Mesenchymal stem cell (in vitro differentiated cells and primary cell): ENCODE measurements around the gene CSF2RB.

Experiments used
- DNase-seq: peaks from one replicate; pipeline ENCODE4 v3.0.0-alpha.2; 2013
- H2AFZ ChIP-seq: one replicate; pipeline ENCODE4 v1.6.1; 2013; ENCODE audit warnings: low read depth, mild to moderate bottlenecking, control low read depth, inconsistent platforms, low read length, moderate library complexity
- H2AK5ac ChIP-seq: 2 replicates; pipeline ENCODE4 v1.6.1; 2013; ENCODE audit warnings: low read length, moderate library complexity, mild to moderate bottlenecking, inconsistent platforms; ENCODE audit not compliant: severe bottlenecking
- H2BK120ac ChIP-seq: one replicate; pipeline ENCODE4 v1.6.1; 2013; ENCODE audit warnings: low read depth, mild to moderate bottlenecking, inconsistent platforms, low read length, moderate library complexity
- H2BK12ac ChIP-seq, 2 experiments: one replicate each; pipeline ENCODE4 v1.6.1; 2013; ENCODE audit warnings: inconsistent platforms in 2 of 2, low read length in 2 of 2, mild to moderate bottlenecking in 2 of 2, moderate library complexity in 2 of 2, control low read depth in 1 of 2
- H2BK15ac ChIP-seq: one replicate; pipeline ENCODE4 v1.6.1; 2013; ENCODE audit warnings: mild to moderate bottlenecking, low read depth, inconsistent platforms; ENCODE audit not compliant: poor library complexity, severe bottlenecking
- H2BK5ac ChIP-seq: 2 replicates; pipeline ENCODE4 v1.6.1; 2013; ENCODE audit warnings: low read depth, mild to moderate bottlenecking, low read length, control low read depth, inconsistent platforms; ENCODE audit not compliant: poor library complexity, severe bottlenecking
- H3K14ac ChIP-seq, 2 experiments: one replicate each; pipeline ENCODE4 v1.6.1; 2013; ENCODE audit warnings: inconsistent platforms in 2 of 2, low read length in 2 of 2, control low read depth in 1 of 2, mild to moderate bottlenecking in 1 of 2, moderate library complexity in 1 of 2
- H3K18ac ChIP-seq, 2 experiments: one replicate each; pipeline ENCODE4 v1.6.1; 2013; ENCODE audit warnings: inconsistent platforms in 2 of 2, low read length in 2 of 2, control low read depth in 1 of 2, low read depth in 1 of 2, mild to moderate bottlenecking in 1 of 2
- H3K23ac ChIP-seq, 2 experiments: one replicate each; pipeline ENCODE4 v1.6.1; 2013; ENCODE audit warnings: inconsistent platforms in 2 of 2, low read length in 2 of 2, mild to moderate bottlenecking in 2 of 2, moderate library complexity in 2 of 2, control low read depth in 1 of 2
- H3K27ac ChIP-seq: 2 replicates; pipeline ENCODE4 v1.5.1; 2013; ENCODE audit warnings: mild to moderate bottlenecking, moderate library complexity, low read length, control low read depth, inconsistent platforms; ENCODE audit not compliant: poor library complexity, severe bottlenecking
- H3K27me3 ChIP-seq, 2 experiments: 2 replicates each; pipeline versions ENCODE4 v1.6.1 to v1.7.0; 2013; ENCODE audit warnings: low read length in 2 of 2, mild to moderate bottlenecking in 2 of 2, moderate library complexity in 2 of 2, control low read depth in 1 of 2, inconsistent platforms in 1 of 2; ENCODE audit not compliant: control insufficient read depth in 1 of 2, insufficient read depth in 1 of 2
- H3K36me3 ChIP-seq, 2 experiments: 2 replicates each; pipeline versions ENCODE4 v1.6.1 to v1.7.0; 2013; ENCODE audit warnings: low read length in 2 of 2, control low read depth in 1 of 2, inconsistent platforms in 1 of 2, low read depth in 1 of 2, mild to moderate bottlenecking in 1 of 2; ENCODE audit not compliant: insufficient read depth in 2 of 2, control insufficient read depth in 1 of 2
- H3K4ac ChIP-seq, 2 experiments: one replicate each; pipeline ENCODE4 v1.6.1; 2013; ENCODE audit warnings: inconsistent platforms in 2 of 2, low read length in 2 of 2, mild to moderate bottlenecking in 2 of 2, moderate library complexity in 2 of 2, control low read depth in 1 of 2, low read depth in 1 of 2
- H3K4me1 ChIP-seq: 2 replicates; pipeline ENCODE4 v1.6.1; 2013; ENCODE audit warnings: low read depth, low read length, control low read depth; ENCODE audit not compliant: control insufficient read depth, insufficient read depth
- H3K4me2 ChIP-seq: 2 replicates; pipeline ENCODE4 v1.6.1; 2013; ENCODE audit warnings: low read length, mild to moderate bottlenecking, inconsistent platforms; ENCODE audit not compliant: poor library complexity, severe bottlenecking
- H3K4me3 ChIP-seq, 2 experiments: 2 replicates each; pipeline versions ENCODE4 v1.5.1 to v1.7.0; 2013; ENCODE audit warnings: low read length in 2 of 2, mild to moderate bottlenecking in 2 of 2, control low read depth in 1 of 2, low read depth in 1 of 2; ENCODE audit not compliant: insufficient read depth in 1 of 2
- H3K79me1 ChIP-seq: replicated peaks from 2 replicates; pipeline ENCODE4 v1.6.1; 2013; ENCODE audit warnings: mild to moderate bottlenecking, control low read depth, low read length, inconsistent platforms; ENCODE audit not compliant: poor library complexity, severe bottlenecking
- H3K9ac ChIP-seq: 2 replicates; pipeline ENCODE4 v1.7.0; 2013; ENCODE audit warnings: mild to moderate bottlenecking, low read length, moderate library complexity
- H3K9me3 ChIP-seq: 2 replicates; pipeline ENCODE4 v1.7.0; 2013; ENCODE audit warnings: mild to moderate bottlenecking, low read length; ENCODE audit not compliant: control insufficient read depth
- H4K8ac ChIP-seq: one replicate; pipeline ENCODE4 v1.6.1; 2013; ENCODE audit warnings: inconsistent platforms, mild to moderate bottlenecking, low read length, moderate library complexity
- H4K91ac ChIP-seq: one replicate; pipeline ENCODE4 v1.6.1; 2013; ENCODE audit warnings: mild to moderate bottlenecking, low read length, inconsistent platforms
- WGBS: methylation state at CpG from one replicate; pipeline ENCODE4 v1.1.7; 2013; ENCODE audit warnings: mixed read lengths; 5-methylcytosine and 5-hydroxymethylcytosine counted together

The CSF2RB gene

GRCh38 chr22:36921309-36922104, 8.1 kb downstream of the CSF2RB start:
- H2BK120ac ChIP-seq: no peak overlapping the region
- no peak overlapping the region for H3K4me3 ChIP-seq
- no peak for DNase-seq
- H3K18ac ChIP-seq: no peak overlapping the region
- H3K9me3 ChIP-seq: peaks cover 7% of the 10 kb centered on the region
- H3K4me1 ChIP-seq: peaks cover 6% of the 10 kb centered on the region
- 79% methylated on average over 13 of the region's 15 CpGs for WGBS
- H3K4ac ChIP-seq: no peak overlapping the region
- peaks cover 40 to 71% of the 10 kb centered on the region in 2 experiments for H3K27me3 ChIP-seq
- H3K79me1 ChIP-seq: no peaks in the 10 kb centered on the region
- H3K9ac ChIP-seq: no peak overlapping the region
- no peak overlapping the region for H3K27ac ChIP-seq
- H4K8ac ChIP-seq: no peak overlapping the region
- peak overlapping the region in 1 of 2 experiments; percentile 35 for H3K14ac ChIP-seq
- H2BK15ac ChIP-seq: no peak overlapping the region
- no peak overlapping the region for H2BK5ac ChIP-seq
- no peak overlapping the region for H2AFZ ChIP-seq
- H2BK12ac ChIP-seq: no peak overlapping the region
- H3K4me2 ChIP-seq: no peak overlapping the region
- H3K36me3 ChIP-seq: no peaks in the 10 kb centered on the region
- H3K23ac ChIP-seq: no peak overlapping the region
- no peak overlapping the region for H4K91ac ChIP-seq
- H2AK5ac ChIP-seq: no peak overlapping the region

- Histone ChIP-seq H2AK5ac (no peak overlapping the region), H3K23ac (no peak overlapping the region), H2BK15ac (no peak overlapping the region), H3K9ac (no peak overlapping the region), H4K8ac (no peak overlapping the region), H3K4me1 (peaks cover 6% of the 10 kb centered on the region), H3K4ac (no peak overlapping the region), H2BK5ac (no peak overlapping the region), H3K4me3 (no peak overlapping the region), H3K18ac (no peak overlapping the region), H2BK12ac (no peak overlapping the region), H3K27me3 (peaks cover 44 to 70% of the 10 kb centered on the region in 2 experiments), H4K91ac (no peak overlapping the region), H2BK120ac (no peak overlapping the region), H2AFZ (no peak overlapping the region), H3K9me3 (peaks cover 7% of the 10 kb centered on the region), H3K36me3 (no peaks in the 10 kb centered on the region), H3K4me2 (no peak overlapping the region), H3K27ac (no peak overlapping the region), H3K79me1 (no peaks in the 10 kb centered on the region), H3K14ac (peak overlapping the region in 1 of 2 experiments; percentile 30)
- WGBS: 36% methylated on average over 10 of the region's 10 CpGs
- no peak for DNase-seq
Measured at GRCh38 chr22:36922105-36922608, 8.7 kb downstream of the CSF2RB start.

DNA sequence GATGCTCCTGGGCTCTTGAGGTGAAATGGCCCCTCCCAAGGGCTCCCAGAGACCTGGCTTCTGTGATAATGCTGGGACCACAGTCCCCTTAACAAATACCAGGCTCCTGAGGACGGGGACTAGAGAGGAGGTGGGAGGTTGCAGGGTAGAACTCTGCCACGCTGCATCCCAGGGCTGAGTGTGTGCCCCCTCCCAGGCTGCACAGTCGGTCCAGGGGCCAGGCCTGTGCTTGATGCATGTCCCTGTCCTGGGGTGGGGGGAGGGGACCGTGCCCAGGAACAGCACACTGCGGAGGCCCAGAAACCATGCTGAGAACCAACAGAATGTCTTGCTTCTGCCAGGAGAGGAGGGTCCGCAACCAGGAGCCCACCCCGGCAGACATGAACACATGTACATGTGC, 9.3 kb downstream of the CSF2RB start:
- H2BK12ac ChIP-seq: no peak overlapping the region
- H2BK15ac ChIP-seq: no peak overlapping the region
- DNase-seq: no peak
- no peak overlapping the region for H4K8ac ChIP-seq
- no peaks in the 10 kb centered on the region for H3K79me1 ChIP-seq
- no peak overlapping the region for H3K14ac ChIP-seq
- H3K9ac ChIP-seq: no peak overlapping the region
- peaks cover 7% of the 10 kb centered on the region for H3K9me3 ChIP-seq
- H3K18ac ChIP-seq: no peak overlapping the region
- H3K4ac ChIP-seq: no peak overlapping the region
- no peak overlapping the region for H2AK5ac ChIP-seq
- H3K4me2 ChIP-seq: no peak overlapping the region
- no peak overlapping the region for H4K91ac ChIP-seq
- peaks cover 49 to 71% of the 10 kb centered on the region in 2 experiments for H3K27me3 ChIP-seq
- WGBS: 68% methylated on average over 7 of the region's 7 CpGs
- H3K23ac ChIP-seq: no peak overlapping the region
- no peak overlapping the region for H3K4me3 ChIP-seq
- no peaks in the 10 kb centered on the region for H3K36me3 ChIP-seq
- no peak overlapping the region for H2BK5ac ChIP-seq
- H3K4me1 ChIP-seq: peaks cover 6% of the 10 kb centered on the region
- H2BK120ac ChIP-seq: no peak overlapping the region
- H2AFZ ChIP-seq: no peak overlapping the region
- H3K27ac ChIP-seq: no peak overlapping the region

DNA sequence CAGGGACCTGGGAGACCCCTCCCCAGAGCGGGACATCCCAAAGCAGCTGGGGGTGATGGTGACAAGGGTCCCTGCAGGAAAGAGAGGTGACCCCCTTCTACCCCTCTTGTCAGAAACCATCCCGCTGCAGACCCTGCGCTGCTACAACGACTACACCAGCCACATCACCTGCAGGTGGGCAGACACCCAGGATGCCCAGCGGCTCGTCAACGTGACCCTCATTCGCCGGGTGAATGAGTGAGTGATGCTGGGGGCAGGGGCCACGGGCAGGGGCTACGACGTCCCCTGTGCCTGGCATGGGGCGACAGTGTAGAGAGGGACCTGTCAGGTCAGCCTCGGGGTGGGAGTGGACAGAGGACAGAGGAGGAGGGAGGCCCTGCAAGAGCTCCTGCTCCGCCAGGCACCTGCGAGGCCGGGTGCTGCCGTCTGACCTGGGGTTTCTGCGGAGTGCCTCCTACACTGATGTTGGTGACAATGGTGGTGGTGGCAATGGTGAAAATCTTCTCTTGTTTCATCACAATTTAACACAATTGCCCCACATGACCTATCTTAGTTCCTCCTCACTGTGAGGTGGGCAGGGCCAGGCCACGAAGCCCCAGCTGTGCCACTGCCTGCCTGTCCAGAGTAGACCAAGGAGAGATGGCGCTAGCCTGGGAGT, 9.8 kb downstream of the CSF2RB start:
- Histone ChIP-seq H2AK5ac (no peak overlapping the region), H3K23ac (no peak overlapping the region), H2AFZ (no peak overlapping the region), H3K4me3 (no peak overlapping the region), H4K91ac (no peak overlapping the region), H3K4me2 (no peak overlapping the region), H2BK15ac (no peak overlapping the region), H3K4ac (no peak overlapping the region), H4K8ac (no peak overlapping the region), H3K9ac (no peak overlapping the region), H2BK12ac (no peak overlapping the region), H3K79me1 (no peaks in the 10 kb centered on the region), H3K27me3 (peaks cover 55 to 77% of the 10 kb centered on the region in 2 experiments), H2BK120ac (no peak overlapping the region), H3K18ac (no peak overlapping the region), H3K4me1 (peaks cover 6% of the 10 kb centered on the region), H3K27ac (no peak overlapping the region), H3K14ac (no peak overlapping the region), H2BK5ac (no peak overlapping the region), H3K9me3 (peaks cover 7% of the 10 kb centered on the region), H3K36me3 (no peaks in the 10 kb centered on the region)
- 91% methylated on average over 15 of the region's 21 CpGs for WGBS
- DNase-seq: no peak
